WTC11 (cell line): ENCODE data around the gene IL31. TPM values are rescaled to one million over a fixed set of nuclear protein-coding genes. Genes with fewer than 3 reads are reported as not detected.

Experiments used
- ATAC-seq: fragments of 200-7000 bp; cut with Tn5 transposase; 2 replicates; pipeline ENCODE4 v1.10.0; 2021; ENCODE audit warnings: mild to moderate bottlenecking, moderate library complexity
- CTCF ChIA-PET: fragments of 300-600 bp; sonication (Branson Sonifier 250); formaldehyde crosslinking; loops from one replicate; lab custom pipeline; 2021; ENCODE audit warnings: antibody characterized with exemption; lab: Charles Lee
- POLR2A ChIA-PET: fragments of 350-600 bp; sonication (Branson Sonifier 250); formaldehyde crosslinking; loops from one replicate; lab custom pipeline; 2021; ENCODE audit warnings: antibody characterized with exemption; lab: Charles Lee
- DNase-seq: peaks from one replicate; pipeline ENCODE4 v3.0.0; 2021; ENCODE audit warnings: low spot score
- H3K27ac Mint-ChIP-seq: 2 replicates; pipeline ENCODE4 v1.8.0; 2021; ENCODE audit warnings: mixed read lengths
- H3K27me3 Mint-ChIP-seq: 2 replicates; pipeline ENCODE4 v1.8.0; 2021; ENCODE audit warnings: low read depth, mild to moderate bottlenecking, moderate library complexity, mixed read lengths
- H3K36me3 Mint-ChIP-seq: 2 replicates; pipeline ENCODE4 v1.8.0; 2021; ENCODE audit warnings: mixed read lengths
- H3K4me1 Mint-ChIP-seq: 2 replicates; pipeline ENCODE4 v1.8.0; 2022; ENCODE audit warnings: mixed read lengths
- H3K4me3 Mint-ChIP-seq: 2 replicates; pipeline ENCODE4 v1.8.0; 2021; ENCODE audit warnings: mild to moderate bottlenecking, moderate library complexity, mixed read lengths
- H3K9me3 Mint-ChIP-seq: 2 replicates; pipeline ENCODE4 v1.8.0; 2021; ENCODE audit warnings: mixed read lengths
- ATF3 ChIP-seq: sonication (generic); formaldehyde crosslinking; conservative IDR thresholded peaks from 2 replicates; pipeline ENCODE4 v1.8.1; 2022; ENCODE audit warnings: mild to moderate bottlenecking, missing genetic modification reagents
- CREB1 ChIP-seq: sonication (generic); formaldehyde crosslinking; IDR thresholded peaks from 2 replicates; pipeline ENCODE4 v1.8.0; 2023; ENCODE audit warnings: mild to moderate bottlenecking, missing genetic modification reagents
- ELF4 ChIP-seq: sonication (generic); formaldehyde crosslinking; IDR thresholded peaks from 2 replicates; pipeline ENCODE4 v1.8.1; 2022; ENCODE audit warnings: low read depth, mild to moderate bottlenecking, moderate library complexity, missing genetic modification reagents
- ETV6 ChIP-seq: sonication (generic); formaldehyde crosslinking; IDR thresholded peaks from 2 replicates; pipeline ENCODE4 v1.8.1; 2022; ENCODE audit warnings: mild to moderate bottlenecking, missing genetic modification reagents
- GTF2I ChIP-seq: fragments of 250-450 bp; sonication (Bioruptor Pico); conservative IDR thresholded peaks from 2 replicates; pipeline ENCODE4 v1.4.0; 2021; ENCODE audit warnings: mild to moderate bottlenecking
- HMGA2 ChIP-seq: fragments of 250-450 bp; sonication (Bioruptor Pico); IDR thresholded peaks from 2 replicates; pipeline ENCODE4 v1.4.0; 2021; ENCODE audit warnings: mild to moderate bottlenecking, moderate library complexity
- NR1H2 ChIP-seq: sonication (generic); formaldehyde crosslinking; IDR thresholded peaks from 2 replicates; pipeline ENCODE4 v1.9.0; 2021; ENCODE audit warnings: mild to moderate bottlenecking, moderate library complexity, missing genetic modification reagents
- NR3C1 ChIP-seq: sonication (generic); formaldehyde crosslinking; conservative IDR thresholded peaks from 2 replicates; pipeline ENCODE4 v1.8.1; 2023; ENCODE audit warnings: low read depth, mild to moderate bottlenecking, missing genetic modification reagents
- SOX15 ChIP-seq: fragments of 250-450 bp; sonication (Bioruptor Pico); IDR thresholded peaks from 2 replicates; pipeline ENCODE4 v1.9.0; 2021; ENCODE audit warnings: mild to moderate bottlenecking
- TEAD1 ChIP-seq: sonication (generic); formaldehyde crosslinking; IDR thresholded peaks from 2 replicates; pipeline ENCODE4 v1.8.0; 2022; ENCODE audit warnings: mild to moderate bottlenecking, missing genetic modification reagents
- ZMAT4 ChIP-seq: fragments of 250-450 bp; sonication (Bioruptor Pico); IDR thresholded peaks from 2 replicates; pipeline ENCODE4 v1.9.0; 2021; ENCODE audit warnings: mild to moderate bottlenecking
- ZNF263 ChIP-seq: sonication (generic); formaldehyde crosslinking; IDR thresholded peaks from 2 replicates; pipeline ENCODE4 v1.8.1; 2022; ENCODE audit warnings: low read depth, mild to moderate bottlenecking, moderate library complexity, missing genetic modification reagents
- total RNA-seq: library from RNA; stranded (reverse); gene quantifications from 3 replicates; pipeline ENCODE4 v1.2.3, GENCODE V29; 2021
- TF ChIP-seq, protein P1 (sequence below): fragments of 250-450 bp; sonication (Bioruptor Pico); IDR thresholded peaks from 2 replicates; pipeline ENCODE4 v1.8.0; 2021; ENCODE audit warnings: mild to moderate bottlenecking
- TF ChIP-seq, protein P2 (sequence below): sonication (generic); formaldehyde crosslinking; IDR thresholded peaks from 2 replicates; pipeline ENCODE4 v1.8.0; 2022; ENCODE audit warnings: missing genetic modification reagents

Gene IL31
- total RNA-seq, 1 experiment from 2014 or later: not detected

GRCh38 chr12:122140467-122141257, 33.4 kb downstream of the IL31 start:
- H3K9me3 Mint-ChIP-seq: peaks cover 18% of the 10 kb centered on the region
- H3K27me3 Mint-ChIP-seq: no peaks in the 10 kb centered on the region; the same call in 1 of the 2 replicates
- ATAC-seq (no peak), DNase-seq (no peak)
- ChIA-PET CTCF (interaction anchor here (1.0 kb wide), 1 partner anchor 86 kb away, joined by 3 read pairs; no protein-coding TSS in a partner anchor), POLR2A (no interaction called here)
- no peak for TF ChIP-seq ZMAT4 (CRISPR knock-in tag)
- TF ChIP-seq TEAD1 (CRISPR knock-in tag): no peak
- TF ChIP-seq NR1H2 (CRISPR knock-in tag): no peak
- TF ChIP-seq ATF3 (CRISPR knock-in tag): no peak
- TF ChIP-seq ELF4 (CRISPR knock-in tag): no peak
- no peak overlapping the region for H3K27ac Mint-ChIP-seq
- 0 out of 2 replicates have a peak, but pooled peaks cover 6% of the 10 kb centered on the region for H3K4me1 Mint-ChIP-seq
- H3K36me3 Mint-ChIP-seq: peaks cover 48% of the 10 kb centered on the region
- H3K4me3 Mint-ChIP-seq: no peak overlapping the region

GRCh38 chr12:122139941-122140340, 34.1 kb downstream of the IL31 start:
- Mint-ChIP-seq H3K27ac (no peak overlapping the region), H3K4me3 (no peak overlapping the region), H3K36me3 (peaks cover 51% of the 10 kb centered on the region), H3K4me1 (0 out of 2 replicates have a peak, but pooled peaks cover 6% of the 10 kb centered on the region), H3K9me3 (peaks cover 18% of the 10 kb centered on the region), H3K27me3 (no peaks in the 10 kb centered on the region; the same call in 1 of the 2 replicates)
- ATAC-seq: no peak
- ChIA-PET CTCF (interaction anchor here (1.0 kb wide), 1 partner anchor 86 kb away, joined by 3 read pairs; no protein-coding TSS in a partner anchor), POLR2A (no interaction called here)
- no peak for TF ChIP-seq HMGA2 (CRISPR knock-in tag)
- TF ChIP-seq ZNF263 (CRISPR knock-in tag): no peak
- no peak for TF ChIP-seq CREB1 (CRISPR knock-in tag)
- no peak for DNase-seq

DNA sequence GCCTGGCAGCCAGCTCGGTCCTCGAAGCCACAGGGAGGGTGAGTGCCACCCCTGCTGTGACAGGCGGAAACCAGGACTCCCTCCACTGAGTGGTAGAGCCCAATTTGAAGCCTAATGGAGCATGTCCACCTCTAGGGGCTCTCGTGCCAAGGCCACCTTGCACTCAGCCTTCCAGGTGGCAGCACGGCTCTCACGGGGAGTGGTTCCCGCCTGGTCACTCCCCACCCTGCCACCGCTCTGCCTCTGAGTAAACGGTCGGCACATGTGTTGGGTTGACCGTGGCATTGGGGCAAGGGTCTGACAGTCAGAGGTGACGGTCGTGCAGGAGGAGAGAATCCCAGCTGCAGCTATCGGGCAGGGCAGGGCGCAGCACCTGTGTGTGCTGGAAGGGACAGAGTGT, 34.8 kb downstream of the IL31 start:
- Mint-ChIP-seq H3K36me3 (peaks cover 50% of the 10 kb centered on the region), H3K27me3 (no peaks in the 10 kb centered on the region; the same call in 1 of the 2 replicates), H3K4me3 (no peak overlapping the region), H3K27ac (no peak overlapping the region), H3K4me1 (0 out of 2 replicates have a peak, but pooled peaks cover 6% of the 10 kb centered on the region), H3K9me3 (peaks cover 18% of the 10 kb centered on the region)
- no peak for DNase-seq
- TF ChIP-seq, protein P1, sequence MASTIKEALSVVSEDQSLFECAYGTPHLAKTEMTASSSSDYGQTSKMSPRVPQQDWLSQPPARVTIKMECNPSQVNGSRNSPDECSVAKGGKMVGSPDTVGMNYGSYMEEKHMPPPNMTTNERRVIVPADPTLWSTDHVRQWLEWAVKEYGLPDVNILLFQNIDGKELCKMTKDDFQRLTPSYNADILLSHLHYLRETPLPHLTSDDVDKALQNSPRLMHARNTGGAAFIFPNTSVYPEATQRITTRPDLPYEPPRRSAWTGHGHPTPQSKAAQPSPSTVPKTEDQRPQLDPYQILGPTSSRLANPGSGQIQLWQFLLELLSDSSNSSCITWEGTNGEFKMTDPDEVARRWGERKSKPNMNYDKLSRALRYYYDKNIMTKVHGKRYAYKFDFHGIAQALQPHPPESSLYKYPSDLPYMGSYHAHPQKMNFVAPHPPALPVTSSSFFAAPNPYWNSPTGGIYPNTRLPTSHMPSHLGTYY (CRISPR knock-in tag): no peak
- no peak for ATAC-seq
- ChIA-PET CTCF (interaction anchor here (1.0 to 1.9 kb wide), 3 partner anchors 74 to 85 kb away, joined by 3 to 15 read pairs (median 4); no protein-coding TSS in a partner anchor), POLR2A (no interaction called here)

DNA sequence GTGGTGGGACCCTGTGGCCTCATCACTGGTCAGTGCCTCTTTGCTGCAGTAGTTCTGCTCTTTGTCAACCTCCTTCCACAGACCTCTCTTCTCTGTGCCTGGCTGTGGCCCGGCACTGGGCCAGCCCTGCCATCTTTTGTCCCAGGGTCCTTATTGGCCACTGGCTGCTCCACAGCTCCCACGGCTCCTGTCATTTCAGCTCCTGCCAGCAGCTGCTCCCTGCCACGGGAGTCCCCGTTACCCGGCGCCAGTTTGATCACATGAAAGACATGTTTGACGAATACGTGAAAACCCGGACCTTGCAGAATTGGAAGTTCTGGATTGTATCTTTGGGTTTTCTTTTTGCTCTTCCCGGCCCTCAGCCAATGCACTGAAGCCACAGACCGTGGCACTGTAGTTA, 35.4 kb downstream of the IL31 start:
- H3K36me3 Mint-ChIP-seq: peaks cover 44% of the 10 kb centered on the region
- TF ChIP-seq GTF2I (CRISPR knock-in tag) (no peak), SOX15 (CRISPR knock-in tag) (no peak), NR3C1 (CRISPR knock-in tag) (no peak), ETV6 (CRISPR knock-in tag) (no peak)
- TF ChIP-seq, protein P2, sequence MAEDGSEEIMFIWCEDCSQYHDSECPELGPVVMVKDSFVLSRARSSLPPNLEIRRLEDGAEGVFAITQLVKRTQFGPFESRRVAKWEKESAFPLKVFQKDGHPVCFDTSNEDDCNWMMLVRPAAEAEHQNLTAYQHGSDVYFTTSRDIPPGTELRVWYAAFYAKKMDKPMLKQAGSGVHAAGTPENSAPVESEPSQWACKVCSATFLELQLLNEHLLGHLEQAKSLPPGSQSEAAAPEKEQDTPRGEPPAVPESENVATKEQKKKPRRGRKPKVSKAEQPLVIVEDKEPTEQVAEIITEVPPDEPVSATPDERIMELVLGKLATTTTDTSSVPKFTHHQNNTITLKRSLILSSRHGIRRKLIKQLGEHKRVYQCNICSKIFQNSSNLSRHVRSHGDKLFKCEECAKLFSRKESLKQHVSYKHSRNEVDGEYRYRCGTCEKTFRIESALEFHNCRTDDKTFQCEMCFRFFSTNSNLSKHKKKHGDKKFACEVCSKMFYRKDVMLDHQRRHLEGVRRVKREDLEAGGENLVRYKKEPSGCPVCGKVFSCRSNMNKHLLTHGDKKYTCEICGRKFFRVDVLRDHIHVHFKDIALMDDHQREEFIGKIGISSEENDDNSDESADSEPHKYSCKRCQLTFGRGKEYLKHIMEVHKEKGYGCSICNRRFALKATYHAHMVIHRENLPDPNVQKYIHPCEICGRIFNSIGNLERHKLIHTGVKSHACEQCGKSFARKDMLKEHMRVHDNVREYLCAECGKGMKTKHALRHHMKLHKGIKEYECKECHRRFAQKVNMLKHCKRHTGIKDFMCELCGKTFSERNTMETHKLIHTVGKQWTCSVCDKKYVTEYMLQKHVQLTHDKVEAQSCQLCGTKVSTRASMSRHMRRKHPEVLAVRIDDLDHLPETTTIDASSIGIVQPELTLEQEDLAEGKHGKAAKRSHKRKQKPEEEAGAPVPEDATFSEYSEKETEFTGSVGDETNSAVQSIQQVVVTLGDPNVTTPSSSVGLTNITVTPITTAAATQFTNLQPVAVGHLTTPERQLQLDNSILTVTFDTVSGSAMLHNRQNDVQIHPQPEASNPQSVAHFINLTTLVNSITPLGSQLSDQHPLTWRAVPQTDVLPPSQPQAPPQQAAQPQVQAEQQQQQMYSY (CRISPR knock-in tag): no peak
- 0 out of 2 replicates have a peak, but pooled peaks cover 6% of the 10 kb centered on the region for H3K4me1 Mint-ChIP-seq
- H3K9me3 Mint-ChIP-seq: peaks cover 13% of the 10 kb centered on the region
- DNase-seq (no peak), ATAC-seq (no peak)
- H3K27me3 Mint-ChIP-seq: no peaks in the 10 kb centered on the region; the same call in 1 of the 2 replicates
- H3K27ac Mint-ChIP-seq: no peak overlapping the region
- CTCF ChIA-PET: interaction anchor here (0.8 to 1.9 kb wide), 13 partner anchors 9 to 84 kb away, joined by 3 to 32 read pairs (median 5); partner anchors contain the start of gene LRRC43
- no peak overlapping the region for H3K4me3 Mint-ChIP-seq
- POLR2A ChIA-PET: no interaction called here
